Activated effector memory CD4-positive, alpha-beta T cell treated with Interleukin-2 at 50 U/mL for 16 hours (primary cell): ENCODE measurements around the gene FOXP1.

Experiments
- DNase-seq: peaks from one replicate; pipeline ENCODE4 v3.0.0-alpha.2; 2020

The FOXP1 gene

GRCh38 chr3:71191031-71191482, 392.5 kb downstream of the FOXP1 start:
- no peak for DNase-seq

GRCh38 chr3:71189480-71189879, 394.0 kb downstream of the FOXP1 start:
- DNase-seq: no peak

- DNase-seq: no peak
Measured at GRCh38 chr3:71187715-71188114, 395.8 kb downstream of the FOXP1 start.

GRCh38 chr3:71186801-71187200, 396.7 kb downstream of the FOXP1 start:
- DNase-seq: no peak

- no peak for DNase-seq
Measured at GRCh38 chr3:71185733-71186455, 397.6 kb downstream of the FOXP1 start.

- no peak for DNase-seq
Measured at GRCh38 chr3:71184252-71184651, 399.3 kb downstream of the FOXP1 start.

GRCh38 chr3:71183549-71183948, 400.0 kb downstream of the FOXP1 start:
- DNase-seq: no peak

GRCh38 chr3:71180524-71180923, 403.0 kb downstream of the FOXP1 start:
- DNase-seq: no peak

- DNase-seq: no peak
Measured at GRCh38 chr3:71177375-71177774, 406.2 kb downstream of the FOXP1 start.

- no peak for DNase-seq
Measured at GRCh38 chr3:71176366-71176765, 407.2 kb downstream of the FOXP1 start.

GRCh38 chr3:71175691-71176365, 407.7 kb downstream of the FOXP1 start:
- no peak for DNase-seq

- DNase-seq: no peak
Measured at GRCh38 chr3:71172951-71173350, 410.6 kb downstream of the FOXP1 start.

- no peak for DNase-seq
Measured at GRCh38 chr3:71172189-71172588, 411.3 kb downstream of the FOXP1 start.

GRCh38 chr3:71171247-71171646, 412.3 kb downstream of the FOXP1 start:
- DNase-seq: no peak

- no peak for DNase-seq
Measured at GRCh38 chr3:71168880-71169411, 414.6 kb downstream of the FOXP1 start.

- no peak for DNase-seq
Measured at GRCh38 chr3:71168121-71168721, 415.3 kb downstream of the FOXP1 start.

GRCh38 chr3:71166339-71167240, 416.9 kb downstream of the FOXP1 start:
- DNase-seq: no peak

GRCh38 chr3:71164881-71165280, 418.6 kb downstream of the FOXP1 start:
- no peak for DNase-seq

- DNase-seq: no peak
Measured at GRCh38 chr3:71163198-71163918, 420.2 kb downstream of the FOXP1 start.

GRCh38 chr3:71162221-71162620, 421.3 kb downstream of the FOXP1 start:
- DNase-seq: no peak

- no peak for DNase-seq
Measured at GRCh38 chr3:71160785-71161546, 422.6 kb downstream of the FOXP1 start.
